Osteoblast (primary cell): ENCODE measurements around the gene C4orf50. TPM values are rescaled to one million over a fixed set of nuclear protein-coding genes. Genes with fewer than 3 reads are reported as not detected.

Experiments
- DNase-seq: peaks from one replicate; pipeline ENCODE4 v3.0.0; 2011; ENCODE audit warnings: low spot score, mixed read lengths; ENCODE audit not compliant: insufficient read length; ENCODE audit errors: missing footprints
- H2AFZ ChIP-seq: 2 replicates; pipeline ENCODE4 v1.6.0; 2011; ENCODE audit warnings: mild to moderate bottlenecking, low read length
- H3K27ac ChIP-seq: 2 replicates; pipeline ENCODE4 v1.5.1; 2011; ENCODE audit warnings: mild to moderate bottlenecking, low read depth, low read length, moderate library complexity
- H3K27me3 ChIP-seq: 2 replicates; pipeline ENCODE4 v1.6.0; 2012; ENCODE audit warnings: mild to moderate bottlenecking, control low read depth, inconsistent platforms, low read length, moderate library complexity; ENCODE audit not compliant: insufficient read depth
- H3K36me3 ChIP-seq: 2 replicates; pipeline ENCODE4 v1.5.1; 2011; ENCODE audit warnings: mild to moderate bottlenecking, low read length, control low read depth, moderate library complexity; ENCODE audit not compliant: insufficient read depth
- H3K4me1 ChIP-seq: 2 replicates; pipeline ENCODE4 v1.5.1; 2011; ENCODE audit warnings: mild to moderate bottlenecking, low read length, control low read depth, moderate library complexity; ENCODE audit not compliant: insufficient read depth
- H3K4me2 ChIP-seq: 2 replicates; pipeline ENCODE4 v1.6.0; 2011; ENCODE audit warnings: mild to moderate bottlenecking, low read length; ENCODE audit not compliant: insufficient read depth
- H3K4me3 ChIP-seq: fragments of 200-600 bp; sonication (generic); 3 replicates; pipeline ENCODE4 v1.5.1; 2012; ENCODE audit warnings: mild to moderate bottlenecking, low read length, inconsistent platforms; ENCODE audit not compliant: insufficient read depth
- H3K79me2 ChIP-seq: 2 replicates; pipeline ENCODE4 v1.6.0; 2012; ENCODE audit warnings: mild to moderate bottlenecking, low read length, control low read depth, inconsistent platforms; ENCODE audit not compliant: insufficient read depth
- H3K9me3 ChIP-seq: 2 replicates; pipeline ENCODE4 v1.5.1; 2011; ENCODE audit warnings: low read depth, low read length, control low read depth
- H4K20me1 ChIP-seq: 2 replicates; pipeline ENCODE4 v1.6.0; 2012; ENCODE audit warnings: mild to moderate bottlenecking, low read length, control low read depth; ENCODE audit not compliant: insufficient read depth
- CTCF ChIP-seq: IDR thresholded peaks from 2 replicates; pipeline ENCODE4 v1.5.1; 2011; ENCODE audit warnings: mild to moderate bottlenecking, low read depth, low read length, moderate library complexity; ENCODE audit errors: extremely low read depth
- total RNA-seq: library from RNA; depleted of rRNA; stranded (reverse); fragments of >200 nt; gene quantifications from 2 replicates; pipeline ENCODE4 v1.2.3, GENCODE V29; 2012

C4orf50 gene
- total RNA-seq, 1 donor = not detected

- H3K36me3 ChIP-seq = no peaks in the 10 kb centered on the region
- no peak overlapping the region for H2AFZ ChIP-seq
- H3K79me2 ChIP-seq = no peaks in the 10 kb centered on the region
- H3K9me3 ChIP-seq = no peaks in the 10 kb centered on the region
- no peaks in the 10 kb centered on the region for H3K4me1 ChIP-seq
- H3K4me2 ChIP-seq = no peak overlapping the region
- TF ChIP-seq CTCF = no peak
- H3K27me3 ChIP-seq = no peaks in the 10 kb centered on the region
- H3K27ac ChIP-seq = no peak overlapping the region
- H3K4me3 ChIP-seq = no peak overlapping the region
- no peaks in the 10 kb centered on the region for H4K20me1 ChIP-seq
- DNase-seq = peak; percentile 57
These were observed 15.3 kb downstream of the C4orf50 start for GRCh38 chr4:6002926-6003325.

- Histone ChIP-seq H3K36me3 (no peaks in the 10 kb centered on the region), H3K79me2 (no peaks in the 10 kb centered on the region), H3K9me3 (no peaks in the 10 kb centered on the region), H3K4me1 (no peaks in the 10 kb centered on the region), H3K4me2 (no peak overlapping the region), H2AFZ (no peak overlapping the region), H4K20me1 (no peaks in the 10 kb centered on the region), H3K27ac (no peak overlapping the region), H3K27me3 (no peaks in the 10 kb centered on the region), H3K4me3 (no peak overlapping the region)
- no peak for TF ChIP-seq CTCF
- DNase-seq = peak; percentile 52
These were observed 15.8 kb downstream of the C4orf50 start for GRCh38 chr4:6002492-6002833.

GRCh38 chr4:6001680-6002491 lies 16.3 kb downstream of the C4orf50 start:
- Histone ChIP-seq H3K9me3 (no peaks in the 10 kb centered on the region), H4K20me1 (no peaks in the 10 kb centered on the region), H3K27me3 (no peaks in the 10 kb centered on the region), H3K4me2 (no peak overlapping the region), H3K27ac (no peak overlapping the region), H3K4me1 (no peaks in the 10 kb centered on the region), H2AFZ (no peak overlapping the region), H3K4me3 (no peak overlapping the region), H3K36me3 (no peaks in the 10 kb centered on the region), H3K79me2 (no peaks in the 10 kb centered on the region)
- no peak for DNase-seq
- no peak for TF ChIP-seq CTCF

GRCh38 chr4:5999830-6000365 lies 18.3 kb downstream of the C4orf50 start:
- Histone ChIP-seq H3K4me2 (no peak overlapping the region), H3K4me3 (no peak overlapping the region), H3K79me2 (no peaks in the 10 kb centered on the region), H3K27me3 (no peaks in the 10 kb centered on the region), H3K4me1 (no peaks in the 10 kb centered on the region), H3K27ac (no peak overlapping the region), H3K36me3 (no peaks in the 10 kb centered on the region), H3K9me3 (no peaks in the 10 kb centered on the region), H2AFZ (no peak overlapping the region), H4K20me1 (no peaks in the 10 kb centered on the region)
- no peak for TF ChIP-seq CTCF
- DNase-seq = peak; percentile 26
